Activated T-helper 1 cell treated with anti-CD3 and anti-CD28 coated beads, Interleukin-12 subunit alpha, Interleukin-12 subunit beta, Interleukin-2, Interleukin-4 antibody, amounts not matched to agents 30 ng/mL and 10 ng/mL and 1 ng/mL, durations not matched to agents 14 hours and 24 hours and 36 hours (primary cell): ENCODE results near the gene RNF11. TPM values are rescaled to one million over a fixed set of nuclear protein-coding genes. Genes with fewer than 3 reads are reported as not detected.

Experiments
- DNase-seq: peaks from one replicate; pipeline ENCODE4 v3.0.0; 2021; ENCODE audit warnings: low spot score
- H3K27ac Mint-ChIP-seq: one replicate; pipeline ENCODE4 v1.8.0; 2021; ENCODE audit warnings: mild to moderate bottlenecking, mixed read lengths
- H3K27me3 Mint-ChIP-seq: one replicate; pipeline ENCODE4 v1.8.0; 2022; ENCODE audit warnings: mild to moderate bottlenecking, moderate library complexity, mixed read lengths; ENCODE audit not compliant: insufficient read depth
- H3K36me3 Mint-ChIP-seq: one replicate; pipeline ENCODE4 v1.8.0; 2021; ENCODE audit warnings: low read depth, mixed read lengths
- H3K4me1 Mint-ChIP-seq: one replicate; pipeline ENCODE4 v1.8.0; 2021; ENCODE audit warnings: low read depth, mixed read lengths
- H3K4me3 Mint-ChIP-seq: one replicate; pipeline ENCODE4 v1.8.0; 2021; ENCODE audit warnings: mild to moderate bottlenecking, moderate library complexity, mixed read lengths
- H3K9me3 Mint-ChIP-seq: one replicate; pipeline ENCODE4 v1.8.0; 2021; ENCODE audit warnings: mixed read lengths
- intact Hi-C: fragments of 100-400 bp; cut with micrococcal nuclease; formaldehyde crosslinking; loops from one replicate; pipeline ENCODE4 v1.15.1; 2024
- total RNA-seq: library from RNA; stranded (reverse); gene quantifications from 2 replicates; pipeline ENCODE4 v1.2.3, GENCODE V29; 2022

The RNF11 gene
- total RNA-seq, 1 donor from 2014 or later = 28.4 TPM

GRCh38 chr1:51295926-51296325 lies 59.9 kb downstream of the RNF11 start:
- Mint-ChIP-seq H3K4me1 (peaks cover 17% of the 10 kb centered on the region), H3K9me3 (no peaks in the 10 kb centered on the region), H3K4me3 (no peak overlapping the region), H3K27me3 (peaks cover 2% of the 10 kb centered on the region), H3K36me3 (no peaks in the 10 kb centered on the region), H3K27ac (no peak overlapping the region)
- intact Hi-C loops = loop anchor here (2.0 to 10.0 kb wide), 4 partner anchors 59 to 423 kb away; partner anchors contain the start of genes CDKN2C and RNF11
- no peak for DNase-seq

GRCh38 chr1:51296383-51297357 lies 60.6 kb downstream of the RNF11 start:
- peaks cover 2% of the 10 kb centered on the region for H3K27me3 Mint-ChIP-seq
- DNase-seq = peak; percentile 69
- H3K36me3 Mint-ChIP-seq = no peaks in the 10 kb centered on the region
- intact Hi-C loops = loop anchor here (1.0 to 10.0 kb wide), 5 partner anchors 60 to 424 kb away; partner anchors contain the start of genes CDKN2C and RNF11
- peak overlapping the region; percentile 76 for H3K27ac Mint-ChIP-seq
- H3K9me3 Mint-ChIP-seq = no peaks in the 10 kb centered on the region
- H3K4me1 Mint-ChIP-seq = peaks cover 17% of the 10 kb centered on the region
- peak overlapping the region; percentile 69 for H3K4me3 Mint-ChIP-seq

GRCh38 chr1:51297401-51298321 lies 61.6 kb downstream of the RNF11 start:
- Mint-ChIP-seq H3K4me3 (peak overlapping the region; percentile 57), H3K36me3 (no peaks in the 10 kb centered on the region), H3K4me1 (peaks cover 17% of the 10 kb centered on the region), H3K27me3 (peaks cover under 1% of the 10 kb centered on the region), H3K9me3 (no peaks in the 10 kb centered on the region), H3K27ac (peak overlapping the region; percentile 18)
- intact Hi-C loops = loop anchor here (1.0 to 10.0 kb wide), 5 partner anchors 61 to 425 kb away; partner anchors contain the start of genes CDKN2C and RNF11
- DNase-seq = no peak

- Mint-ChIP-seq H3K4me1 (peaks cover 17% of the 10 kb centered on the region), H3K36me3 (no peaks in the 10 kb centered on the region), H3K4me3 (peak overlapping the region; percentile 9), H3K27me3 (no peaks in the 10 kb centered on the region), H3K27ac (no peak overlapping the region), H3K9me3 (no peaks in the 10 kb centered on the region)
- intact Hi-C loops = loop anchor here (5.0 to 10.0 kb wide), 2 partner anchors 81 to 324 kb away; partner anchors contain the start of gene CDKN2C
- DNase-seq = no peak
Measured at GRCh38 chr1:51298322-51298705, 62.2 kb downstream of the RNF11 start.

GRCh38 chr1:51299185-51299885 lies 63.3 kb downstream of the RNF11 start:
- no peak overlapping the region for H3K27ac Mint-ChIP-seq
- no peaks in the 10 kb centered on the region for H3K36me3 Mint-ChIP-seq
- intact Hi-C loops = loop anchor here (5.0 to 10.0 kb wide), 2 partner anchors 82 to 325 kb away; partner anchors contain the start of gene CDKN2C
- H3K27me3 Mint-ChIP-seq = no peaks in the 10 kb centered on the region
- H3K4me1 Mint-ChIP-seq = peaks cover 17% of the 10 kb centered on the region
- DNase-seq = no peak
- H3K9me3 Mint-ChIP-seq = no peaks in the 10 kb centered on the region
- no peak overlapping the region for H3K4me3 Mint-ChIP-seq

- H3K27ac Mint-ChIP-seq = no peak overlapping the region
- no peaks in the 10 kb centered on the region for H3K9me3 Mint-ChIP-seq
- H3K4me1 Mint-ChIP-seq = peaks cover 10% of the 10 kb centered on the region
- no peak for DNase-seq
- no peaks in the 10 kb centered on the region for H3K27me3 Mint-ChIP-seq
- H3K36me3 Mint-ChIP-seq = no peaks in the 10 kb centered on the region
- H3K4me3 Mint-ChIP-seq = no peak overlapping the region
- intact Hi-C loops = loop anchor here (5.0 to 10.0 kb wide), 2 partner anchors 83 to 325 kb away; partner anchors contain the start of gene CDKN2C
Measured at GRCh38 chr1:51299981-51300670, 64.1 kb downstream of the RNF11 start.

- Mint-ChIP-seq H3K27ac (no peak overlapping the region), H3K36me3 (no peaks in the 10 kb centered on the region)
Measured at GRCh38 chr1:51301152-51301843, 65.2 kb downstream of the RNF11 start.

GRCh38 chr1:51301844-51302162 lies 65.7 kb downstream of the RNF11 start:
- Mint-ChIP-seq H3K27me3 (no peaks in the 10 kb centered on the region), H3K9me3 (no peaks in the 10 kb centered on the region), H3K27ac (no peak overlapping the region), H3K36me3 (no peaks in the 10 kb centered on the region), H3K4me1 (peaks cover 5% of the 10 kb centered on the region), H3K4me3 (no peak overlapping the region)
- no peak for DNase-seq
- intact Hi-C loops = no loop called here

More at GRCh38 chr1:51301152-51301843, 65.2 kb downstream of the RNF11 start:
- H3K4me3 Mint-ChIP-seq = no peak overlapping the region
- no peaks in the 10 kb centered on the region for H3K9me3 Mint-ChIP-seq
- H3K4me1 Mint-ChIP-seq = peaks cover 5% of the 10 kb centered on the region
- no peaks in the 10 kb centered on the region for H3K27me3 Mint-ChIP-seq
- DNase-seq = no peak
- intact Hi-C loops = no loop called here

- Mint-ChIP-seq H3K36me3 (no peaks in the 10 kb centered on the region), H3K27ac (no peak overlapping the region), H3K9me3 (no peaks in the 10 kb centered on the region), H3K4me3 (no peak overlapping the region), H3K27me3 (no peaks in the 10 kb centered on the region), H3K4me1 (peaks cover 5% of the 10 kb centered on the region)
- intact Hi-C loops = no loop called here
- no peak for DNase-seq
Measured at GRCh38 chr1:51302270-51302669, 66.2 kb downstream of the RNF11 start.

GRCh38 chr1:51302746-51303145 lies 66.7 kb downstream of the RNF11 start:
- intact Hi-C loops = no loop called here
- Mint-ChIP-seq H3K4me3 (no peak overlapping the region), H3K9me3 (no peaks in the 10 kb centered on the region), H3K27me3 (no peaks in the 10 kb centered on the region), H3K27ac (no peak overlapping the region), H3K4me1 (peaks cover 2% of the 10 kb centered on the region), H3K36me3 (no peaks in the 10 kb centered on the region)
- DNase-seq = no peak

GRCh38 chr1:51303315-51303714 lies 67.2 kb downstream of the RNF11 start:
- Mint-ChIP-seq H3K27me3 (no peaks in the 10 kb centered on the region), H3K27ac (no peak overlapping the region), H3K4me1 (no peaks in the 10 kb centered on the region), H3K36me3 (no peaks in the 10 kb centered on the region), H3K4me3 (no peak overlapping the region), H3K9me3 (no peaks in the 10 kb centered on the region)
- intact Hi-C loops = no loop called here
- no peak for DNase-seq
